Cardiac muscle cell (in vitro differentiated cells and primary cell): Measurements from ENCODE around the gene ZNF525. TPM values are rescaled to one million over a fixed set of nuclear protein-coding genes. Genes with fewer than 3 reads are reported as not detected.
"Not testable (repeated sequence)": the region's sequence is repeated elsewhere in the genome, so short reads cannot be mapped to it uniquely, and the experiment has no call there.

Source experiments
- DNase-seq, 2 donors: peaks; one replicate each; pipeline versions ENCODE4 v3.0.0 to v3.0.0-alpha.2; 2010 to 2017; ENCODE audit warnings: low read depth in 1 of 2, low spot score in 1 of 2
- H3K27ac ChIP-seq: fragments of 200-600 bp; sonication (generic); 2 replicates; pipeline ENCODE4 v1.5.1; 2016
- H3K27me3 ChIP-seq: fragments of 200-600 bp; sonication (generic); 2 replicates; pipeline ENCODE4 v1.6.0; 2016; ENCODE audit warnings: control low read depth
- H3K36me3 ChIP-seq: fragments of 200-600 bp; sonication (generic); 2 replicates; pipeline ENCODE4 v1.5.1; 2016; ENCODE audit warnings: control low read depth
- H3K4me1 ChIP-seq: fragments of 200-600 bp; sonication (generic); 2 replicates; pipeline ENCODE4 v1.8.1; 2017; ENCODE audit warnings: low read depth, mild to moderate bottlenecking, mixed run types
- H3K4me3 ChIP-seq: fragments of 200-600 bp; sonication (generic); 2 replicates; pipeline ENCODE4 v1.5.1; 2016; ENCODE audit warnings: mild to moderate bottlenecking
- H3K9me3 ChIP-seq: fragments of 200-600 bp; sonication (generic); 2 replicates; pipeline ENCODE4 v1.5.1; 2017; ENCODE audit warnings: low read depth, mild to moderate bottlenecking, control low read depth
- polyA plus RNA-seq: library from polyadenylated mRNA; unstranded; fragments of >200 nt; fragmentation: Nextera tagmentation; extraction: Ambion mirVana; gene quantifications from 2 replicates; pipeline ENCODE4 v1.2.1, GENCODE V29; 2016
- total RNA-seq: library from RNA; depleted of rRNA; stranded (reverse); fragments of >200 nt; gene quantifications from 2 replicates; pipeline ENCODE4 v1.2.3, GENCODE V29; 2016
- TF ChIP-seq, protein P1 (sequence below): IDR thresholded peaks from 2 replicates; pipeline ENCODE4 v1.5.1; 2012; ENCODE audit warnings: low read depth, mild to moderate bottlenecking, low read length

ZNF525 gene
- 3.2 and 7.1 TPM in 2 replicates for total RNA-seq
- polyA plus RNA-seq: 3.3 and 3.9 TPM in 2 replicates

DNA sequence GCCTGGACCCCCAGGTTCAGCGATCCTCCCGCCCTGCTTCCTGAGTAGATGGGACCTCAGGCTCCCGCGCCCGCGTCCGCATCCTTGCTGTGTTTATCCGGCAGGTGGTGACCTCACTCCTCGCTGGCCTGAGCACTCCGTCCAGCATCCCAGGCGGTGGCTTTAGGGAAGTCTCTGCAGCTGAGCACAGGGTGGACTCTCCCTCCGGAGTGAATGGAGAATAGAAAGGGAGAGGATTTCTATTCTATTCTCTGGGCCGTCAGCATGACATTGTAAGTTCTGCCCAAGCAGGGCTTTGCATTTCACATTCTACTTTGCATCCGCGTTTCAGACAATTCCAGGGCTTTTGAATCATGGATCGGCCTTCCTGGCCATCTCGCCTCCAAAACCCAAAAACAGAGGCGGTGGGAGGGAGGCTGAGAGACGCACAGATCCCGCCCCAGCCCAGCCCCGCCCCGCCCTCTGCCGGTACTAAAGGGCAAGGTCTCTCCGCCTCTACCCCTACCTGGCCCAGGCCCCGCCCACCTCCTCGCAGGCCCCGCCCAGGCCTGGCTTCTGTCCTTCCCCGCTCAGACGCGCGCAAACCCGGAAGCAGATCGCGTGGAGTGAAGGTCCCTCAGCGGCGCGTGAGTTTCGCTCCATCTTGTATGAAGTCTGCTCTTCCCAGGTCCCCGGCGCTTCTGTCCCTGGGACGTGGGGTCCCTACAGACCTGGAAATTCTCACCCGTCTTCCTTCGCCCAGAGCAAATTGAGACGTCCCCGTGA, at the start of gene ZNF525:
Gene ZNF525, plus strand, starts transcription at position 572 of the 765 bp plus-strand sequence. CDS start 6,577 bp downstream, outside the sequence.
- Histone ChIP-seq H3K27me3 (no peaks in the 10 kb centered on the region), H3K4me3 (peak within 1 kb of the TSS; percentile 71), H3K27ac (peak within 1 kb of the TSS; percentile 2), H3K36me3 (no peaks in the 10 kb centered on the region), H3K9me3 (no peaks in the 10 kb centered on the region), H3K4me1 (no peaks in the 10 kb centered on the region)
- TF ChIP-seq, protein P1, sequence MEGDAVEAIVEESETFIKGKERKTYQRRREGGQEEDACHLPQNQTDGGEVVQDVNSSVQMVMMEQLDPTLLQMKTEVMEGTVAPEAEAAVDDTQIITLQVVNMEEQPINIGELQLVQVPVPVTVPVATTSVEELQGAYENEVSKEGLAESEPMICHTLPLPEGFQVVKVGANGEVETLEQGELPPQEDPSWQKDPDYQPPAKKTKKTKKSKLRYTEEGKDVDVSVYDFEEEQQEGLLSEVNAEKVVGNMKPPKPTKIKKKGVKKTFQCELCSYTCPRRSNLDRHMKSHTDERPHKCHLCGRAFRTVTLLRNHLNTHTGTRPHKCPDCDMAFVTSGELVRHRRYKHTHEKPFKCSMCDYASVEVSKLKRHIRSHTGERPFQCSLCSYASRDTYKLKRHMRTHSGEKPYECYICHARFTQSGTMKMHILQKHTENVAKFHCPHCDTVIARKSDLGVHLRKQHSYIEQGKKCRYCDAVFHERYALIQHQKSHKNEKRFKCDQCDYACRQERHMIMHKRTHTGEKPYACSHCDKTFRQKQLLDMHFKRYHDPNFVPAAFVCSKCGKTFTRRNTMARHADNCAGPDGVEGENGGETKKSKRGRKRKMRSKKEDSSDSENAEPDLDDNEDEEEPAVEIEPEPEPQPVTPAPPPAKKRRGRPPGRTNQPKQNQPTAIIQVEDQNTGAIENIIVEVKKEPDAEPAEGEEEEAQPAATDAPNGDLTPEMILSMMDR: no peak
- DNase-seq: peak; percentile 87

DNA sequence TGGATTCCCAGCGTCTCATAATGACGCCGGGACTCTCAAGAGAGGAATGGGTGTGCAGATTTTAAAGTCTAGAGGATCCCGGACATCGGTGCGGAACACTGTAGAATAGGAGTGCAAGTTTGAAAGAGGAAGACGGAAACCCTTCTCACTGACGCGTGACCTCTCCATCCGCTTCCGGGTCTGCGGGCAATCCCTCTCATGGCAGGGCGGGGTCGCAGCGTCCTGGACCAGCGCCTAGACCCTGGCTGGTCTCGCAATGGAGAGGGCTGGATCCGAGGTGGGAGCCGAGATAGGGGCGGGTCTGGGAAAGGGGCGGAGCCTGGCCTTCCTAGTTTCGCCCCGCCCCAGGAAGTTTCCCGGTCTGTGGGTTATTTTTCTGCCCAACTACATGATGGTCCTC, 36.5 kb upstream of the ZNF525 start:
- no peak overlapping the region for H3K27ac ChIP-seq
- TF ChIP-seq, protein P1: no peak
- no peaks in the 10 kb centered on the region for H3K27me3 ChIP-seq
- no peaks in the 10 kb centered on the region for H3K36me3 ChIP-seq
- no peaks in the 10 kb centered on the region for H3K4me1 ChIP-seq
- H3K4me3 ChIP-seq: no peak overlapping the region
- no peaks in the 10 kb centered on the region for H3K9me3 ChIP-seq
- DNase-seq: peak in 1 of 2 donors; percentile 41

DNA sequence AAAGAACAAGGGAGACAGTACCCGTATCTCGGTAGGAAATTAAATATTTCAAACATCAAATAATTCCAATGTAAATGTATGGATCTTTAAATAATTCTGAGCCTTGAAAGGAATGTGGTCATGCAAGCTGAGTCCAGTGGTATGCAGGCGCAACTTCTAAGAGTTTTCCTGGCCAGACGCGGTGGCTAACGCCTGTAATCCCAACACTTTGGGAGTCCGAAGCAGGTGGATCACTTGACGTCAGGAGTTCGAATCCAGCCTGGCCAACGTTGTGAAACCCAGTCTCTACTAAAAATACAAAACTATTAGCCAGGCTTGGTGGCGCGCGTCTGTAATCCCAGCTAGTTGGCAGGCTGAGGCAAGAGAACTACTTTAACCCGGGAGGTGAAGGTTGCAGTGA, 33.0 kb upstream of the ZNF525 start:
- no peaks in the 10 kb centered on the region for H3K27me3 ChIP-seq
- no peak for DNase-seq
- no peaks in the 10 kb centered on the region for H3K36me3 ChIP-seq
- TF ChIP-seq, protein P1: no peak
- H3K4me1 ChIP-seq: no peaks in the 10 kb centered on the region
- H3K27ac ChIP-seq: no peak overlapping the region
- no peaks in the 10 kb centered on the region for H3K9me3 ChIP-seq
- peak overlapping the region; percentile 83 for H3K4me3 ChIP-seq

DNA sequence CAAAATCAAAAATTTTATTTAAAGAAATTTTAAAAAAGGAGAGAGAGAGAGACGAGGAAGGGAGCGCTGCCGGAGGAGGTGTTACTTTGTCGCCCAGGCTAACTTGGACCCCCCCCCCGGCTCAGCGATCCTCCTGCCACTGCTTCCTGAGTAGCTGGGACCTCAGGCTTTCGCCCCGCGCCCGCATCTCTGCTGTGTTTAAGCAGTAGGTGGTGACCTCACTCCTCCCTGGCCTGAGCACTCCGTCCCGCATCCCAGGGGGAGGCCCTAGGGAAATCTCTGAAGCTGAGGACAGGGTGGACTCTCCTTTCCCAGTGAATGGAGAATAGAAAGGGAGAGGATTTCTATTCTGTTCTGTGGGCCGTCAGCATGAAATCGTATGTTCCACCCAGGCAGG, 32.4 kb upstream of the ZNF525 start:
- TF ChIP-seq, protein P1: no peak
- no peaks in the 10 kb centered on the region for H3K9me3 ChIP-seq
- H3K36me3 ChIP-seq: no peaks in the 10 kb centered on the region
- peak in 1 of 2 donors; percentile 67 for DNase-seq
- H3K4me1 ChIP-seq: no peaks in the 10 kb centered on the region
- H3K4me3 ChIP-seq: peak overlapping the region; percentile 83
- peak overlapping the region; percentile 49 for H3K27ac ChIP-seq
- H3K27me3 ChIP-seq: no peaks in the 10 kb centered on the region

DNA sequence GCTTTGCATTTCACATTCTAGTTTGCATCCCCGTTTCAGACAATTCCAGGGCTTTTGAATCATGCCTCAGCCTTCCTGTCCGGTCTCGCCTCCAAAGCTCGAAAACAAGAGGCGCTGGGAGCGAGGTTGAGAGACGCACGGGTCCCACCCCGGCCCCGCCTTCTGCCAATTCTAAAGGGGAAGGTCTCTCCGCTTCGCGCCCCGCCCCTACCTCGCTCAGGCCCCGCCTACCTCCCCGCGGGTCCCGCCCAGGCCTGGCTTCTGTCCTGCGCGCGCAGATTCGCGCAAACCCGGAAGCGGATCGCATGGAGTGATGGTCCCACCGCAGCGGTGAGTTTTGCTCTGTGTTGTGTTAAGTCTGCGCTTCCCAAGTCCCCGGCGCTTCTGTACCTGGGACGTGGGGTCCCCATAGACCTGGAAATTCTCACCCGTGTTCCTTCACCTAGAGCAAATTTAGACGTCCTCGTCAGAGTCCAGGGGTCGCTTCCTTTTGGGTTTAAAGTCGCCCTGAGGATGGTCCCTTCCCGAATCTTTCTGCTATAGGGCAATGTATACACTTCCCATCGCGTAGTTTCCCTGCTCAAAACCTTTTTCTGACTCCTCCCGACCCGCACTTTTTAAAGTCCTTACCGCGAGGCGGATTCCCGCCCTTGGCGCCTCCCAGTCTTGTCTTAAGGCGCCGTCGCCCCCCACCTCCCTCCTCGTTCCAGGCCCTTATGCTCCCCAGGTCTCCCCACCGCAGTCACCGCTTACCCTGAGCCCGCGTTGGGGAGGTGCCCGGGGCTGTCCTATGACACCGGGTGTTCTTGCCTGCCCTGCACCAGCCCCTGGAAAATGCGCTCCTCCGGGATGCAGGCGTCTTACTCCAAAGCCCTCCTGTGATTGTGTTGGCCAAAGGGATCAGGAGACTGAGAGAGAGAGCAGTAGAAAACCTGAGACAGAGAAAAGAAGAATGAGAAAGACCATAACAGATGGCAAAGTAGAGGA, 31.7 kb upstream of the ZNF525 start, which contains the start of gene ZNF845:
Gene ZNF845, plus strand, starts transcription at position 287 of the 987 bp plus-strand sequence. CDS start 7,559 bp downstream, outside the sequence.
- TF ChIP-seq, protein P1: no peak
- Histone ChIP-seq H3K27me3 (no peaks in the 10 kb centered on the region), H3K27ac (peak within 1 kb of the TSS; percentile 49), H3K4me1 (no peaks in the 10 kb centered on the region), H3K9me3 (no peaks in the 10 kb centered on the region), H3K36me3 (no peaks in the 10 kb centered on the region), H3K4me3 (peak within 1 kb of the TSS; percentile 83)
- peak; percentile 93 to 96 for DNase-seq

DNA sequence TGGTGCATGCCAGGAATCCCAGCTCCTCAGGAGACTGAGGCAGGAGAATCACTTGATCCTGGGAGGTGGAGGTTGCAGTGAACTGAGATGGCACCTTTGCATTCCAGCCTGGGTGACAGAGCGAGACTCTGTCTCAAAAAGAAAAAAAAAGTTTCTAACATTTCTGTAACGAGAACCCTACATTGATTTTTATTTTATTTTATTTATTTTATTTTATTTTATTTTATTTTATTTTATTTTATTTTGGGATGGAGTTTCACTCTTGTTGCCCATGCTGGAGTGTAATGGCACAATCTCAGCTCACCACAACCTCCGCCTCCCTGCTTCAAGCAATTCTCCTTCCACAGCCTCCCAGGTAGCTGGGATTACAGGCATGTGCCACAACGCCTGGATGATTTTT, 21.1 kb upstream of the ZNF525 start:
- H3K27me3 ChIP-seq, H3K36me3 ChIP-seq, H3K27ac ChIP-seq, H3K9me3 ChIP-seq, DNase-seq, H3K4me1 ChIP-seq, H3K4me3 ChIP-seq: not testable (repeated sequence)
